HEK293 (cell line): ENCODE data around the gene DNASE1L3.

Experiments
- CTCF ChIA-PET: fragments of 350-600 bp; formaldehyde crosslinking; extraction: SDS; loops from one replicate; lab custom pipeline; 2021; ENCODE audit warnings: antibody characterized with exemption; lab: Yijun Ruan, JAX
- POLR2A ChIA-PET: fragments of 300-600 bp; formaldehyde crosslinking; extraction: SDS; loops from one replicate; lab custom pipeline; 2020; ENCODE audit warnings: antibody characterized with exemption, inconsistent platforms; lab: Yijun Ruan, JAX
- H3K27ac ChIP-seq: fragments of 200-500 bp; sonication (Bioruptor generic); 2 replicates; pipeline ENCODE4 v1.5.1; 2014; ENCODE audit warnings: low read depth, low read length, control low read depth, inconsistent platforms; ENCODE audit errors: extremely low read depth
- H3K36me3 ChIP-seq, 2 experiments: fragments of 200-500 bp in 1 of 2; sonication (Bioruptor generic) in 1 of 2; 1 replicate in 1 of 2; 2 replicates in 1 of 2; pipeline ENCODE4 v1.5.1; 2014 to 2017; ENCODE audit warnings: inconsistent platforms in 2 of 2, low read length in 2 of 2; ENCODE audit not compliant: control insufficient read depth in 2 of 2, insufficient read depth in 1 of 2
- H3K4me1 ChIP-seq: fragments of 200-500 bp; sonication (Bioruptor generic); 2 replicates; pipeline ENCODE4 v1.5.1; 2014; ENCODE audit warnings: mild to moderate bottlenecking, low read length, inconsistent platforms; ENCODE audit not compliant: control insufficient read depth, insufficient read depth
- H3K4me3 ChIP-seq: 2 replicates; pipeline ENCODE4 v1.5.1; 2011; ENCODE audit warnings: low read depth, mild to moderate bottlenecking, control low read depth, low read length, moderate library complexity
- H3K9me3 ChIP-seq: fragments of 200-500 bp; sonication (Bioruptor generic); 2 replicates; pipeline ENCODE4 v1.5.1; 2014; ENCODE audit warnings: low read depth, low read length, inconsistent platforms; ENCODE audit not compliant: control insufficient read depth, insufficient read depth
- BCL11A ChIP-seq: fragments of 450-650 bp; formaldehyde crosslinking; IDR thresholded peaks from 2 replicates; pipeline ENCODE4 v1.5.1; 2016; ENCODE audit warnings: low read depth, missing biosample characterization, missing genetic modification characterization
- BCL6B ChIP-seq: fragments of 450-650 bp; formaldehyde crosslinking; IDR thresholded peaks from 2 replicates; pipeline ENCODE4 v1.5.1; 2017; ENCODE audit warnings: missing biosample characterization, missing genetic modification characterization
- CTCF ChIP-seq: fragments of 450-650 bp; formaldehyde crosslinking; IDR thresholded peaks from 2 replicates; pipeline ENCODE4 v1.5.1; 2016; ENCODE audit warnings: missing biosample characterization, missing genetic modification characterization
- HOXC10 ChIP-seq: sonication (generic); formaldehyde crosslinking; IDR thresholded peaks from 2 replicates; pipeline ENCODE4 v1.8.1; 2023; ENCODE audit warnings: mild to moderate bottlenecking, missing genetic modification reagents
- PBX3 ChIP-seq: sonication (generic); formaldehyde crosslinking; IDR thresholded peaks from 2 replicates; pipeline ENCODE4 v1.8.1; 2022; ENCODE audit warnings: mild to moderate bottlenecking, moderate library complexity, missing genetic modification reagents
- PRDM6 ChIP-seq: fragments of 450-650 bp; formaldehyde crosslinking; IDR thresholded peaks from 2 replicates; pipeline ENCODE4 v1.5.1; 2017; ENCODE audit warnings: missing biosample characterization, missing genetic modification characterization
- ZBTB6 ChIP-seq: fragments of 450-650 bp; formaldehyde crosslinking; IDR thresholded peaks from 2 replicates; pipeline ENCODE4 v1.5.1; 2017; ENCODE audit warnings: missing biosample characterization, missing genetic modification characterization
- ZFHX2 ChIP-seq: fragments of 450-650 bp; formaldehyde crosslinking; conservative IDR thresholded peaks from 2 replicates; pipeline ENCODE4 v1.5.1; 2016; ENCODE audit warnings: missing biosample characterization, missing genetic modification characterization
- ZIC2 ChIP-seq: fragments of 450-650 bp; formaldehyde crosslinking; IDR thresholded peaks from 2 replicates; pipeline ENCODE4 v1.5.1; 2016; ENCODE audit warnings: missing biosample characterization, missing genetic modification characterization
- ZNF10 ChIP-seq: fragments of 450-650 bp; formaldehyde crosslinking; IDR thresholded peaks from 2 replicates; pipeline ENCODE4 v1.5.1; 2017; ENCODE audit warnings: missing biosample characterization, missing genetic modification characterization
- ZNF175 ChIP-seq: fragments of 450-650 bp; formaldehyde crosslinking; IDR thresholded peaks from 2 replicates; pipeline ENCODE4 v1.5.1; 2016; ENCODE audit warnings: missing biosample characterization, missing genetic modification characterization
- ZNF311 ChIP-seq: fragments of 450-650 bp; formaldehyde crosslinking; IDR thresholded peaks from 2 replicates; pipeline ENCODE4 v1.5.1; 2017; ENCODE audit warnings: missing biosample characterization, missing genetic modification characterization, borderline replicate concordance
- ZNF324 ChIP-seq: fragments of 450-650 bp; formaldehyde crosslinking; IDR thresholded peaks from 2 replicates; pipeline ENCODE4 v1.5.1; 2016; ENCODE audit warnings: missing biosample characterization, missing genetic modification characterization
- ZNF394 ChIP-seq: fragments of 450-650 bp; formaldehyde crosslinking; IDR thresholded peaks from 2 replicates; pipeline ENCODE4 v1.5.1; 2016; ENCODE audit warnings: missing biosample characterization, missing genetic modification characterization, mild to moderate bottlenecking, moderate library complexity, borderline replicate concordance
- ZNF449 ChIP-seq: fragments of 450-650 bp; formaldehyde crosslinking; IDR thresholded peaks from 2 replicates; pipeline ENCODE4 v1.5.1; 2017; ENCODE audit warnings: missing biosample characterization, mild to moderate bottlenecking, missing genetic modification characterization, moderate library complexity
- ZNF560 ChIP-seq: fragments of 450-650 bp; formaldehyde crosslinking; IDR thresholded peaks from 2 replicates; pipeline ENCODE4 v1.5.1; 2017; ENCODE audit warnings: missing biosample characterization, missing genetic modification characterization, borderline replicate concordance
- ZNF639 ChIP-seq: fragments of 450-650 bp; formaldehyde crosslinking; IDR thresholded peaks from 2 replicates; pipeline ENCODE4 v1.5.1; 2016; ENCODE audit warnings: missing biosample characterization, missing genetic modification characterization
- ZNF645 ChIP-seq: fragments of 450-650 bp; formaldehyde crosslinking; IDR thresholded peaks from 2 replicates; pipeline ENCODE4; 2016; ENCODE audit warnings: missing biosample characterization, missing genetic modification characterization
- ZSCAN18 ChIP-seq: fragments of 450-650 bp; formaldehyde crosslinking; IDR thresholded peaks from 2 replicates; pipeline ENCODE4 v1.5.1; 2016; ENCODE audit warnings: missing biosample characterization, missing genetic modification characterization

DNASE1L3 gene

GRCh38 chr3:58157700-58158099 is 53.1 kb downstream of the DNASE1L3 start:
- TF ChIP-seq ZFHX2 (tag by site-specific recombination) (no peak), HOXC10 (CRISPR knock-in tag) (no peak), ZNF449 (tag by site-specific recombination) (no peak), PBX3 (no peak)
- ChIA-PET CTCF (interaction anchor here (0.7 to 1.3 kb wide), 2 partner anchors 10 to 30 kb away, joined by 4 to 7 read pairs; no protein-coding TSS in a partner anchor), POLR2A (interaction anchor here (0.6 kb wide), 1 partner anchor 149 kb away, joined by 4 read pairs; the partner anchor contains the start of gene FLNB)
- no peaks in the 10 kb centered on the region for H3K4me1 ChIP-seq
- H3K36me3 ChIP-seq: peaks cover 0 to 88% of the 10 kb centered on the region in 2 experiments; a peak in 1 of 3 replicates
- H3K27ac ChIP-seq: no peak overlapping the region
- no peak overlapping the region for H3K4me3 ChIP-seq
- H3K9me3 ChIP-seq: no peaks in the 10 kb centered on the region

GRCh38 chr3:58155838-58156237 is 54.9 kb downstream of the DNASE1L3 start:
- H3K9me3 ChIP-seq: no peaks in the 10 kb centered on the region
- POLR2A ChIA-PET: no interaction called here
- H3K4me1 ChIP-seq: no peaks in the 10 kb centered on the region
- H3K4me3 ChIP-seq: no peak overlapping the region
- H3K27ac ChIP-seq: no peak overlapping the region
- CTCF ChIA-PET: interaction anchor here (1.7 kb wide), 1 partner anchor 12 kb away, joined by 4 read pairs; no protein-coding TSS in a partner anchor
- peaks cover 0 to 88% of the 10 kb centered on the region in 2 experiments; a peak in 1 of 3 replicates for H3K36me3 ChIP-seq
- no peak for TF ChIP-seq ZSCAN18 (tag by site-specific recombination)
- TF ChIP-seq ZNF394 (tag by site-specific recombination): no peak
- TF ChIP-seq ZNF311: no peak
- TF ChIP-seq ZNF324 (tag by site-specific recombination): no peak
- TF ChIP-seq ZNF175 (tag by site-specific recombination): no peak
- TF ChIP-seq ZNF639 (tag by site-specific recombination): no peak
- TF ChIP-seq CTCF: no peak
- no peak for TF ChIP-seq BCL11A (tag by site-specific recombination)
- TF ChIP-seq ZNF645 (tag by site-specific recombination): no peak
- no peak for TF ChIP-seq ZNF10
- no peak for TF ChIP-seq PBX3
- no peak for TF ChIP-seq BCL6B (tag by site-specific recombination)
- TF ChIP-seq ZNF560 (tag by site-specific recombination): no peak
- TF ChIP-seq ZBTB6 (tag by site-specific recombination): no peak
- no peak for TF ChIP-seq PRDM6 (tag by site-specific recombination)
- no peak for TF ChIP-seq ZIC2
